ENCODE data around the gene WDR73.
A peak's percentile ranks its signal among the peaks of the same experiment; 100 is the strongest.

Gene WDR73

DNA sequence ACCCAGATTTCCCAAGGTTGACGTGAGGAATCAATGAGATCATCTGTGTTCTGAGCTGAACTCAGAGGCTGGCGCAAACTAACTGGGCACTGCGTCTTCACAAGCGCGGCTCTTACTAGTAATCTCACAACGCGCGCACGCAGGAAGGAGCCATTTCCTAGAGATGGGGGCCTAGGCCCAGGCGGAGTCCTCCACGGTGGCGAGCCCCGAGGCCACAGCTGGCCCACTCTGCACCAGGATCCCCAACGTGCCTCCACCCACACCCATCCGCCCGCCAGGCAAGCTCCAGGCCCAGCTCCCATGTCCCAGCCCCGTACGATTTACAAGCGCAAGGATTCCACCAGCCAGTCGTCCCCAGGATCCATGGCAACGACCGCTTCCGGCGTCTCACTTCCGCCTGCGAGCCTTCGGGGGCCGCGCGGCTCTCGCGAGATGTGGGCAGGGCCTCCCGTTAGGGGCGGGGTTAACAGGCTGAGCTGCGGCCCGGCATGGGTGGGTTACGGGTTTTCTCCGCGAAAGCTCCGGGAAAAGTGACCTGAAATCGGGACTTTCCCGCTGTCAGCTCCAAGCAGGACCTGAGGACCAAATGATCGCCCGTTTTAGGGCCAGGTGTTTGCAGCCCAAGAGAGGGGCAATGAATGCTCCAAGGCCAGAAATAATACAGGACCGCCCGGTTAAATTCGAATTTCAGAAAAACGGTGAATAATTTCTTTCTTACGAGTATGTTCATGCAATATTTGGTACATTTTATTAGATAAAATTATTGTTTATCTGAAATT is at the start of gene WDR73:
Gene WDR73, minus strand, starts transcription at position 374 of the 779 bp plus-strand sequence. Its CDS starts 9 bp downstream, at position 365.
- no peaks in the 10 kb centered on the region for H4K20me1 ChIP-seq (ENCODE audit: insufficient read depth, low read length)
- H3K4me3 ChIP-seq (ENCODE audit: low read depth, low read length, poor library complexity, severe bottlenecking): peak within 1 kb of the TSS; percentile 88
- no peaks in the 10 kb centered on the region for H3K27me3 ChIP-seq (ENCODE audit: insufficient read depth, low read length)
- peak within 1 kb of the TSS; percentile 88 for H3K9ac ChIP-seq (ENCODE audit: low read length)
- H3K27ac ChIP-seq (ENCODE audit: low read depth, low read length, poor library complexity, severe bottlenecking): peak within 1 kb of the TSS; percentile 76
- no peaks in the 10 kb centered on the region for H3K9me3 ChIP-seq (ENCODE audit: low read length)
- peaks cover 31% of the 10 kb centered on the region for H3K36me3 ChIP-seq (ENCODE audit: insufficient read depth, low read length)
- H3F3A ChIP-seq (ENCODE audit: insufficient read depth, low read length): 0 out of 2 replicates have a peak, but pooled peaks cover 2% of the 10 kb centered on the region
- no peaks in the 10 kb centered on the region for H3K9me2 ChIP-seq (ENCODE audit: low read depth, low read length)
- TF ChIP-seq EZH2 (IDR thresholded peaks at IDR 0.05; ENCODE audit: borderline replicate concordance, low read length): no peak
- no peak for TF ChIP-seq CTCF (IDR thresholded peaks at IDR 0.05; ENCODE audit: low read length)
- peak within 1 kb of the TSS; percentile 37; the same call in 1 of the 2 replicates for H2AFZ ChIP-seq (ENCODE audit: low read length)
- no peaks in the 10 kb centered on the region for H3K79me2 ChIP-seq (ENCODE audit: insufficient read depth, low read length)
- peaks cover 44% of the 10 kb centered on the region for H3K4me1 ChIP-seq (ENCODE audit: insufficient read depth, low read length, severe bottlenecking)
- peak within 1 kb of the TSS; percentile 94 for H3K4me2 ChIP-seq (ENCODE audit: low read length)

DNA sequence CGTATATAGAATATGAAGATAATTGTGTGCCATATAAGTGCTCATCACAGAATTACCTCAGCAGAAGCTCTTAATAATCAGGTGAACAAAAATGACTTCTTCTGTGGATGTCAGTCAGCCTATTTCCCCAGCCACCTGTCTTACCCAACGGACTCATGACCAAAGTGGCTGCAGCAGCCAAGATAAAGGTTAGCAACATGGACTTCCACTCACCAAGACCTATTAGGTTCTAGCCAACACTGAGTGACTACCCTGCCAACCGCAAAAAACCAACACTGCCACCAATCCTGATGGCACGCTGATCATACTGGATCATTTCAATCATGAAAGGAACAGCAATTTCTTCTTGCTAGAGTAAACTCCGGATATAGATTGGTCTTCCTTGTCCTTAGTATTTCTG is 49.7 kb upstream of the WDR73 start:
- Histone ChIP-seq H3K4me1 (ENCODE audit: insufficient read depth, low read length, severe bottlenecking) (peaks cover 22% of the 10 kb centered on the region), H3K9ac (ENCODE audit: low read length) (no peak overlapping the region), H3K36me3 (ENCODE audit: insufficient read depth, low read length) (peaks cover 6% of the 10 kb centered on the region; the same call in 1 of the 2 replicates), H3K9me3 (ENCODE audit: low read length) (no peaks in the 10 kb centered on the region), H3K27me3 (ENCODE audit: insufficient read depth, low read length) (no peaks in the 10 kb centered on the region), H3K4me2 (ENCODE audit: low read length) (no peak overlapping the region), H3K9me2 (ENCODE audit: low read depth, low read length) (no peaks in the 10 kb centered on the region), H2AFZ (ENCODE audit: low read length) (no peak overlapping the region), H3K4me3 (ENCODE audit: low read depth, low read length, poor library complexity, severe bottlenecking) (no peak overlapping the region), H3F3A (ENCODE audit: insufficient read depth, low read length) (no peaks in the 10 kb centered on the region), H4K20me1 (ENCODE audit: insufficient read depth, low read length) (no peaks in the 10 kb centered on the region), H3K79me2 (ENCODE audit: insufficient read depth, low read length) (peaks cover 66% of the 10 kb centered on the region), H3K27ac (ENCODE audit: low read depth, low read length, poor library complexity, severe bottlenecking) (no peak overlapping the region)
- no peak for TF ChIP-seq EZH2 (IDR thresholded peaks at IDR 0.05; ENCODE audit: borderline replicate concordance, low read length)
- no peak for TF ChIP-seq CTCF (IDR thresholded peaks at IDR 0.05; ENCODE audit: low read length)

DNA sequence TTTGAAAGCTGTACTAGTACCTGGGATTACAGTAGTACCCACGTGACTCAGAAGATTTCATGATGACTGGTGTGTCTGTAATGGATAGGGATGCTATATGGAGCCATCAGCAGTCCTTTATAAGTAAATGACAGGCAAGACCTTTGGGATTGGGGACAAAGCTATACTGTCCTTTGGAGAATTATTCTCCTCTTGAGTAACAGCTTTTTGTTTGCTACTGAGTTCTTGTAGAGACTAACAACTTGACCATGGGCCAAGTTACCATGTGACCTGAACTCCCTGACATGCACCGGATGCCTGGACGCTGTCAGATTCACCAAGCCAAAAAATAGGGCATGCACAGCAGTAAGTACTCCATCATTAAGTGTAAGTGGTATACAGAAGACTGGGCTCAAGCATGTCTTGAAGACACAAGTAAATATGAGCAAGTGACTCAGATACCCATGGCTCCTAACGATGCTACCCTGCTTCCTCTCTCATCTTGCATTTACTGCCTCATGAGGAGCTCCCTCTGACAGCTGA is 48.9 kb upstream of the WDR73 start:
- Histone ChIP-seq H3K4me2 (ENCODE audit: low read length) (no peak overlapping the region), H3K36me3 (ENCODE audit: insufficient read depth, low read length) (peaks cover 6% of the 10 kb centered on the region; the same call in 1 of the 2 replicates), H3K4me3 (ENCODE audit: low read depth, low read length, poor library complexity, severe bottlenecking) (no peak overlapping the region), H3K27ac (ENCODE audit: low read depth, low read length, poor library complexity, severe bottlenecking) (no peak overlapping the region), H3K9me2 (ENCODE audit: low read depth, low read length) (no peaks in the 10 kb centered on the region), H3K9ac (ENCODE audit: low read length) (no peak overlapping the region), H3K4me1 (ENCODE audit: insufficient read depth, low read length, severe bottlenecking) (peaks cover 28% of the 10 kb centered on the region), H4K20me1 (ENCODE audit: insufficient read depth, low read length) (no peaks in the 10 kb centered on the region), H3K79me2 (ENCODE audit: insufficient read depth, low read length) (peaks cover 69% of the 10 kb centered on the region), H3K9me3 (ENCODE audit: low read length) (no peaks in the 10 kb centered on the region), H2AFZ (ENCODE audit: low read length) (no peak overlapping the region), H3K27me3 (ENCODE audit: insufficient read depth, low read length) (no peaks in the 10 kb centered on the region), H3F3A (ENCODE audit: insufficient read depth, low read length) (no peaks in the 10 kb centered on the region)
- TF ChIP-seq CTCF (IDR thresholded peaks at IDR 0.05; ENCODE audit: low read length) (no peak), EZH2 (IDR thresholded peaks at IDR 0.05; ENCODE audit: borderline replicate concordance, low read length) (no peak)

Data from OCI-LY1 (cell line).